ENCODE measurements around the gene HSD17B12.
A peak's percentile ranks its signal among the peaks of the same experiment; 100 is the strongest.

DNA sequence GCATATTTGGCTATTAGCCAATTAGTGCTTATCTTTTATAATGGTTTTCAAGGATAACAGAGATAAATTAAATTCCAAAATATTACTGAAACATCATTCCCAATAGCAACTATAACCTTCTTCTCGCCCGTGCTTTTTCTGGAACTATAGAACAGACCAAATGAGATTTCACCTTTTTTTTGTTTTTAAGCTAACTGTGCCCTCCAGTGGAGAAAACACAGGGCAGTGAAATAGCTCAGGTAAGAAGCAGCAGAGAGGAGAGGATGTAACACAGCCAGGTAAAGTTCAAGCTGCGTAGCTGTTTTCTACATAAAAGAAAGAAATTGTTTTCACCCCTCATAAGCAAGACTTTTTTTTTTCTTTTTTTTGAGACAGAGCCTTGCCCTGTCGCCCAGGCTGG is 28.2 kb downstream of the HSD17B12 start:
- TF ChIP-seq, protein P1, sequence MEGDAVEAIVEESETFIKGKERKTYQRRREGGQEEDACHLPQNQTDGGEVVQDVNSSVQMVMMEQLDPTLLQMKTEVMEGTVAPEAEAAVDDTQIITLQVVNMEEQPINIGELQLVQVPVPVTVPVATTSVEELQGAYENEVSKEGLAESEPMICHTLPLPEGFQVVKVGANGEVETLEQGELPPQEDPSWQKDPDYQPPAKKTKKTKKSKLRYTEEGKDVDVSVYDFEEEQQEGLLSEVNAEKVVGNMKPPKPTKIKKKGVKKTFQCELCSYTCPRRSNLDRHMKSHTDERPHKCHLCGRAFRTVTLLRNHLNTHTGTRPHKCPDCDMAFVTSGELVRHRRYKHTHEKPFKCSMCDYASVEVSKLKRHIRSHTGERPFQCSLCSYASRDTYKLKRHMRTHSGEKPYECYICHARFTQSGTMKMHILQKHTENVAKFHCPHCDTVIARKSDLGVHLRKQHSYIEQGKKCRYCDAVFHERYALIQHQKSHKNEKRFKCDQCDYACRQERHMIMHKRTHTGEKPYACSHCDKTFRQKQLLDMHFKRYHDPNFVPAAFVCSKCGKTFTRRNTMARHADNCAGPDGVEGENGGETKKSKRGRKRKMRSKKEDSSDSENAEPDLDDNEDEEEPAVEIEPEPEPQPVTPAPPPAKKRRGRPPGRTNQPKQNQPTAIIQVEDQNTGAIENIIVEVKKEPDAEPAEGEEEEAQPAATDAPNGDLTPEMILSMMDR (IDR thresholded peaks at IDR 0.05), result peak in 1 of 4 experiments; percentile 33
- no peak for TF ChIP-seq EP300 (IDR thresholded peaks at IDR 0.05)
- TF ChIP-seq POLR2A (IDR thresholded peaks at IDR 0.05), result no peak

All from gastroesophageal sphincter (tissue), 3 donors.